HG03060 (cell line): ENCODE data around the gene TIMP2.

Experiments
- ATAC-seq: cut with Tn5 transposase; IDR thresholded peaks from one replicate; pipeline ENCODE4 v1.9.1; 2021; ENCODE audit warnings: low read depth, moderate number of reproducible peaks; ENCODE audit not compliant: unreplicated experiment

The TIMP2 gene

DNA sequence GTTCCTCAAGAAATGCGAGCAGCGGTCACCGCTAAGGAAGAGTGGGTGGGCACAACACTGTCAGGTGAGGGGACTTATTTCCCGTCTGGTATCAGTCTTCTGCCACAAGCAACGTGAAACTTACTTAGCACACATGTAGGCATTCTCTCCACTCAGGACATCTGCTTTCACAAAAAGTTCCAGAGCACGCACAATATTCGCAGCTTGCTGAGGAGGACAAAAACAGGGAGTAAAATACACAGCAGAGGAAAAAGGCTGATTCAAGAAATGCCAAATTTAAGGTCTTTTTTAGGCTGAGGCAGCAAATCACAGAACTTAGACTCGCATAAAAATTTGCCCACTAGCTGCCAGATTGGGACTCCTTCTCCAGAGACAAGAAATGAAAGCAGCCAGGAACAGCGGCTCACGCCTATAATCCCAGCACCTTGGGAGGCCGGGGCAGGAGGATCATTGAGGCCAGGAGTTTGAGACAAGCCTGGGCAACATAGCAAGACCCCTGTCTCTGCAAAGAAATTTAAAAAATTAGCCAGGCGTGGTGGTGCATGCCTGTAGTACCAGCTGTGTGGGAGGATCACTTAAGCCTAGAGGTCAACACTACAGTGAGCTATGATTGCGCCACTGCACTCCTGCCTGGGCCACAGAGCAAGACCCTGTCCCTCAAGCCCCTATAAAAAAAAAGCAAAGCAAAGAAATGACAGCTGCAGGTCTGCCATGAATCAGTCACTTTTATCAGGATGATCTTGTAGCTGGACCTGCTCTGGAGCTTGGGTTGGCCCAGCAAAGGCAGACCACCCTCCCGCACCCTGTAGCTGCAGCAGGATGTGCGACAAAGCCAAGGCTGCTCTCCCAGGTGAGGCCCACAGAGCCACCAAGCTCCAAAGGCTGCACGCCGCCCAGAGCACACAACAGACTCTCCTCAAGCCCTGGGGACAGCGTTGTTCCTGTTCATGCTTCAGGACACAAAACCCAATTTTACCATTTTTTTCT lies 105.1 kb downstream of the TIMP2 start:
- no peak for ATAC-seq

DNA sequence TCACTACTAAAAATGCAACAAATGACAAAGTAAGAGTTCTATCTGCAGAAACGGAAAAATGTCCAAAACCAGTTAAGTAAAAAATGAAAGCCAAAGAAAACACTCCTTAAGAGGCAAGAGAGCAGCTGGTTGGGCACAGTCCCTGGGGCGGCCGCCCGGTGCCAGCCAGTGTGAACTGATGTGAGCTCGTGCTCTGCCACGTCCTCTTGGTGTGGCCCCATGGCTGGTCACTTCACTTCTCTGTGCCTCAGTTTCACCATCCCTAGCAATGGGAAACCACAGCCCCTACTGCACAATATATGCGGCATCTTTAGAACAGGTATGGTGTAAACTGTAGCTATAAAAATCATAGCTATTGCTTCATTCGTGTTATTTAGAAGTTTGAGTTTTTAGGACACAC lies 105.8 kb downstream of the TIMP2 start:
- ATAC-seq: no peak

DNA sequence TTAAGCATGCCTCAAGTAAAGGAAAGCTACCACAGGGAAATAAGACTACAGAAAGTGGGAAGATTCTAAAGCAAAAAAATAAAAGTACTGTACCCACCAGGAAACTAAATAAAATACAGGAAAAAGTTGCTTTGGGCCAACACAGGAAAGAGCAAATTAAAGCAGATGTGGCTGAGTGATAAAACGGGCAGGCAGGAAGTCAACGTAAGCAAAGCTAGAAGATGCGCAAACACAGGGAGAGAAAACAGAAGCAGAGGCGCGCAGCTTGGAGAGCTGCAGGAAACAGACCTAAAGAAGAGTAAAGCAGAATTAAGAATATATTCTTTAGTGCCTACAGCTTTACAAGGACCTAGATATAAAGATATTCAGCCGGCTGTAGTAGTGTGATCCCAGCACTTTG lies 106.3 kb downstream of the TIMP2 start:
- ATAC-seq: no peak

DNA sequence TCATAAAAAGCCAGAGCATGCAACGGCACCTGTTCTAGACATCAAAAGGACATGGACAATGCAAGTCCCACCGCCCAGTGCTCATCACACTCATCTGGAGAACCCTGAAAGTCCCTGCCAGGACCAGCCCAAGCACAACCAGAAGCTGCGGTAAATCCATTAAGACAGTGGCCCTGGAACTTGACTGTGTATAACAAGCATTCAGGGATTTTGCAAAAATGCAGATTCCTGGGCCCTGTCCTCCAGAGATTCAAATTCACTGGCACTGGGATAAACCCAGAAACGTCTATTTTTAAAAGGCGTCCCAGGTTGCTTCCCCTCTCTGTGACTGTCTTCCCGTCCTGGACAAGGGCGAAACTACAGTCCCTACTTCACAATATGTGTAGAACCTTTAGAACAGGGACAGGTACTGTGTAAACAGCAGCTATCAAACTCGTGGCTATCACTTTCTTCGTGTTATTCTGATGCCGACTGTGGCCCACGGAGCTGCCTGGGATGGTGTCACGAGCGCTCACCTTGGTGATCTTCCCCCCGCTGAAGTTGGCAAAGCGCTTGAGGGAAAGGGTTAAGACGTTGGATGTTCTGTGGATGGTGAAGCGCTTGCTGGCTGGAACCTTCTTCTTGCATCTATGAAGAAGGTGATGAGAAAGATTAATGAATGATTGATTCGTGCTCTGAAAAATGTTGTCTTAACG lies 106.9 kb downstream of the TIMP2 start:
- no peak for ATAC-seq

DNA sequence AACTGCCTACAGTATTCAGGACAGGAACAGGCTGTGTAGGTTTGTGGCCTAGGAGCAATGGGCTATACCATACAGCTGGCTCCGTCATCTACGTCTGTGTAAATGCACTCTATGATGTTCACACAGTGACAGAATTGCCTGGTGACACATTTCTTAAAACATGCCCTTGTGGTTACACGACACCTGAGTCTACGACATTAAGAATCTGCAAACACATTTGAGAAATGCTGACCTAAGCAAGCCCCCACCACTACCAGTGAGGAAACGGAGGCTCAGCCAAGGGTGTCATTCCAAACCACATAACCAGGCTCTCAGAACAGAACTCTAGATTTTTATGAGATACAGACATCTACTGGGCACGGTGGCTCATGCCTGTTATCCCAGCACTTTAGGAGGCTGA lies 108.1 kb downstream of the TIMP2 start:
- ATAC-seq: no peak

DNA sequence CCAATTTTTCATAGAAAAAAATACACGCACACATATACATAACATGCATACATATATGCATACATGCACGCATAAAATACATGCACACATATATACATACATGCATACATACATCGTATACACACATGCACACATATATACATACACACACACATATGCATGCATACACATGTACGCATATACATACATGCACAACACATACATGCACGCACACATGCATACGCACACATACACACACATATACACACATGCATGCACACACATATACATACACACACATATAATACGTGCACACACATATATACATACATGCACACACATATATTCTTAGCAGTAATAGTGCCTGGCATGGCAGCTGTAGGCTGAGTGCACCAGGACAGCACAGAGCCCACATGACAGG lies 109.5 kb downstream of the TIMP2 start:
- ATAC-seq: no peak

DNA sequence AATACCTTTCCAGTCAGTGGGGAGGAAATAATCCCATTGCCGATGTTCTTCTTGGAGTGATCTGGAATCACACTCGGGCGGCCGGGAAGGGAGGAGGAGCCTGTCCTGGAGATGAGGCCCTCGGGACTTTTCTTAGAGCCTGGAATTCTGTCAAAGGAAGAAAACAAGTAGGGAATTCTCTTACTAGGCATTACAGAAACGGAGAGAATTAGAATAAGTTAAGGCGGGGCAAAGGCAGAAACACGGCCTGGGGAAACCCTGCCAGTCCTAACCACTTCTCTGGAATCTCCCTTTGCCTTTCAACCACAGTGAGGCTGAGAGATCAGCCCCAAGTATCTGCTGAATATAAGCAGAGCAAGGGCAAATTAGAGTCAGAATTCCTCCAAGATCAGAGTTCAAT lies 112.3 kb downstream of the TIMP2 start:
- ATAC-seq: no peak

DNA sequence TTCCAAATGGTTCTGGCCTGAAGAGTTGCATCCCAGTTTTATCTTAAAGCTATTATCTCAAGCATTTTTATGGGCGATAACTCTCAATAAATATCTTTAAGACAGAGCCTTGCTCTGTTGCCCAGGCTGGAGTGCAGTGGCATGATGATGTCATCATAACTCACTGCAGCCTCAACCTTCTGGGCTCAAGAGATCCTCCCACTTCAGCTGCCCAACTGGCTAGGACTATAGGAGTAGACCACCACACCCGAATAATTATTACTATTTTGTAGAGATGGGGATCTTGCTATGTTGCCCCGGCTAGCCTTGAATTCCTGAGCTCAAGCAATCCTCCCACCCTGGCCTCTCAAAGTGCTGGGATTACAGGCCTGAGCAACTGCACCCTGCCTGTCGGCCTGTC lies 117.0 kb downstream of the TIMP2 start:
- ATAC-seq: no peak

DNA sequence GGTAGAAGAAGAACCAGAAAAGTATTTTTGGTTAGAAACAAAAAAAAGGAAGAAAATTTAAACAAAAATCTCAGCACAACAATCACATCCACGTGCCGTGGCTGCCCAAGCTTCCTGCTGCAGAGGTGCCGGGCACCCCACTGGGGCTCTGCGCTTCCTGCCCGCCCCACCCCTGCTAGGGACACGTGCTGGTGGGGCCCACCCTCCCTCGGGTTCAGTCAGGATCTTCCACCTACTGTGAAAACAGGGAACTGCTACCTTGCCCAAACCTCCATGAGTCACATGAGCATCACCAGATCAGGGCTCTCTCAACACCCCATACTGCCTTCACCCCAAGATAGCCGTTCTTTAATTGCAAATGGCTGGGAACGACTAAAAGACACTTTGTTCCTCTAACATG lies 118.7 kb downstream of the TIMP2 start:
- ATAC-seq: no peak

DNA sequence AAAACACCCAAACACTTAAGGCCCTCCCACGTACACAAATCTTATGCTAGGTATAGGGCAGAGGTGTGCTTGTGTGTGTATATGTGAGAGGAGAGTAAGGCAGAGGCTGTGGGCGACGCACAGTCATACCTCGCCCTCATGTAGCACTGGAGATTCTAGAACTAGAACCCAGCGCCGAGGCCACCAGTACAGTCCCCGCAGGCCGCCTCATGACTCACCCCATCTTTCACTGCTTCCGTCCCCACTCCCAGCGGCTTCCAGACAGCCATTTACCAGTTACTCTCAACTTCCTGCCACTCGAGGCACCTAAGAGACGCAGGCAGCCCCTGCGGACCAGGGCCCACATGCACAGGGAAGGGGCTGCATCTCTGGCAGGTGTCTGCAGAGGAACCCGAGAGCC lies 119.9 kb downstream of the TIMP2 start:
- ATAC-seq: no peak

DNA sequence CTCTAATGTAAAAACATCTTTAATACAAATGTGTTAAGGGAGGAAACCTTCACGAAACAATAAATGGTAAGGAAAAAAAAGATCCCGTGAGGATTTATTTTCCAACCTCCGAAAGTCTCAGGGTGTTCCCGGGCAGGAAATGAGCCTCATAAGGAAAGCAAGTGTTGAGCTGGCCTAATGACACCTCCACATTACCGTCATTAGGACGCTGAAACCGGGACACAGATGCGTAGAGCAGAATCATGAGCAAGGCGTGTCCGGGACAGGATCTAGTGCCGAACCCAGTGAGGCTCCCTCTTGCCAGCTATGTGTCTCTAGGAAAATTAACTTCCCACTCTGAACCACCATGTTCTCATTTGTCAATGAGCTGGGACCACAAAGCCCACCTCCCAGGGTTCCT lies 120.4 kb downstream of the TIMP2 start:
- no peak for ATAC-seq

DNA sequence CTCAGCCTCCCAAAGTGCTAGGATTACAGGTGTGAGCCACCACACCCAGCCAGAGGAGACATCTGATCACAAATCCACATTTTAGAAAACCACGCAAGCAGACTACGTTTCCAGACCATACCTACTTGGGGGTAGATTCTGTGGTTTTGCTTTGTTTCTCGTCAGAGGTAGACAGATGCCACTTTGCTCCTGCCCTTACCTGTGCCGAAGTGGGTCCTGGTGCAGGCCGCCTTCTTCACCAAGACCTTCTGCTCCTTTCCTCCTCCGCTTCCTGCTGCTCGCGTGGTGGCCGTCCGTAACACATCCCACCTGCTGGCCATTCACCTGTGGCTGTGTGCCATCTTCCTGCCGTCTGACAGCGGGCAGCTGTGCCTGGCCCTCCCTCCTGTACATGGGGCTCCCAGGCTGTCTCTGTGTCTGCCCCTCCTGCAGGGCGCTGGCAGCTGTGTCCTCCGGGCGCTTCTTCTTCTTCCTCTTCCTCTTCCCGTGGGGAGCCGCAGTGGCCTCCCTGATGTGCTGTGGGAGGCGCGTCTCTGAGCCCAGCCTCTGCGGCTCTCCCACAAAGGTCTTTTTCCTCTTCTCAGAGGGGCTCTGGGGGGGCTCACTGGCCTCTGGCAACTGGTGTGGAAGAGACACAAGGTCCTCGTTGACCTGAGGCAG lies 121.9 kb downstream of the TIMP2 start:
- ATAC-seq: no peak
